Measurements from ENCODE around the gene AATF.

AATF gene

DNA sequence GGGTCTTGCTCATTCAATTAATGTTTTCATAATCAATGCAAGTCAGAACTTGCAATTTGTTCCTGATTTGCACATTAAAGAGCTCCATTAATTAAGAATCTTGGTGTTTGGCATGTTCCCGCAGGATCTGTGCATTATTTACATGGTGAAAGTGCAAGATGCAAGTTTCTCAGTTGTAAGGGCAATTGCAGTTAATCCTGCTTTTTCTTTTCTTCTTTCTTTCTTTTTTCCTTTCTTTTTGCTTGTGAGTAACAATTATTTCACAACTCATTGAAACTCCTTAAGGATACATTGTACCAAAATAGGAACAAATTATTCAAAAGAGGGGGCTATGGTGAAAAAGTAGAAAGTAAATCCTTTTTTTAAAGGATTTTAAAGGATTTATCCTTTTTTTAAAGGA lies 24.2 kb downstream of the AATF start:
- DNase-seq (ENCODE audit: low read depth) = no peak
- no peak overlapping the region for H3K4me3 ChIP-seq (ENCODE audit: low read length)
- TF ChIP-seq, protein P1, sequence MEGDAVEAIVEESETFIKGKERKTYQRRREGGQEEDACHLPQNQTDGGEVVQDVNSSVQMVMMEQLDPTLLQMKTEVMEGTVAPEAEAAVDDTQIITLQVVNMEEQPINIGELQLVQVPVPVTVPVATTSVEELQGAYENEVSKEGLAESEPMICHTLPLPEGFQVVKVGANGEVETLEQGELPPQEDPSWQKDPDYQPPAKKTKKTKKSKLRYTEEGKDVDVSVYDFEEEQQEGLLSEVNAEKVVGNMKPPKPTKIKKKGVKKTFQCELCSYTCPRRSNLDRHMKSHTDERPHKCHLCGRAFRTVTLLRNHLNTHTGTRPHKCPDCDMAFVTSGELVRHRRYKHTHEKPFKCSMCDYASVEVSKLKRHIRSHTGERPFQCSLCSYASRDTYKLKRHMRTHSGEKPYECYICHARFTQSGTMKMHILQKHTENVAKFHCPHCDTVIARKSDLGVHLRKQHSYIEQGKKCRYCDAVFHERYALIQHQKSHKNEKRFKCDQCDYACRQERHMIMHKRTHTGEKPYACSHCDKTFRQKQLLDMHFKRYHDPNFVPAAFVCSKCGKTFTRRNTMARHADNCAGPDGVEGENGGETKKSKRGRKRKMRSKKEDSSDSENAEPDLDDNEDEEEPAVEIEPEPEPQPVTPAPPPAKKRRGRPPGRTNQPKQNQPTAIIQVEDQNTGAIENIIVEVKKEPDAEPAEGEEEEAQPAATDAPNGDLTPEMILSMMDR (conservative IDR thresholded peaks at IDR 0.05; ENCODE audit: low read depth, low read length) = no peak

DNA sequence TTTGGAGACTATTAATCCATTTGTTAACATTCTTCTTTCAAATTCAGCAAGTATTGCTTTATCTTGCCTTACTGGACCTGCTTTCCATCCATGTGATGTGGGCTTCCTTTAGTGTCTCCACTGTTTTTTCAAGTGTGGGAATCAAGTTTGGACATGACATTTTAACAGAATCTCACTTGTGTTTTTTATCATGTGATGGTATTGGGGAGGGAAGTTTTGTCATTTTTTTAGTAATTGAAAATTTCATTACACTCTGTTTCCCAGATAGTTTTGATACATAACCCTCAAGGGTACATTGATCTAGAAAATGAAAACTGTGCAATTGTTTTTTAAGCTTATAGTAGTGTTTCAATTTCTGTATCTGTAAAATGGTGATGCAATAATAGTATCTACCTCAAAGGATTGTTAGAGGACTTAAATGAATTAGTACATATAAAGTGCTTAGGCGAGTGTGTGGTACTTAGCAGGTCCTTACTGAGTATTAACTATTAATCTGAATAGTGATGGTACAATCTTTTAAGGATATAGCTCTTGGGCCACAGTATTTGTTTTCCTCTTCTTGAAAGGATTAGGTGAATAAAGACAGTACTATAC lies 27.3 kb downstream of the AATF start:
- TF ChIP-seq, protein P1 (conservative IDR thresholded peaks at IDR 0.05; ENCODE audit: low read depth, low read length) = no peak
- DNase-seq (ENCODE audit: low read depth) = no peak
- H3K4me3 ChIP-seq (ENCODE audit: low read length) = no peak overlapping the region

DNA sequence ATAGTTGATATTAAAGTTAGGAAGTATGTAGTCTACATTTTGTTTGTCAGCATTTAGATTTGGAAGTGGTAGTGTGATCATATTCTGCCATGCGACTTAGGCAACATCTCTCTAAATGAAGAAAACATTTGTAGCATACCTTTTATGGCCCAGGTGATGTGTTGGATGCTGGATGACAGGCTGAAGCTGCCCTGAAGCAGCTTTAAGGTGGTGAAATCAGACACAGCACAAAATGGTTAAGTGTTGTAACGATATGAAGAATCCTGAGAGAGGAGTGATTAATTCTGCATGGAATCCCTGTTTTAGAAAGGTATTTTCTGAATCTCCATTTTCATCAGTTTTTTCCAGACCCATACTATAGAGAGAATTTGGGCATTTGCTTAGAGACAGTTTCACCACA lies 28.3 kb downstream of the AATF start:
- TF ChIP-seq, protein P1 (conservative IDR thresholded peaks at IDR 0.05; ENCODE audit: low read depth, low read length) = no peak
- no peak overlapping the region for H3K4me3 ChIP-seq (ENCODE audit: low read length)
- DNase-seq (ENCODE audit: low read depth) = no peak

DNA sequence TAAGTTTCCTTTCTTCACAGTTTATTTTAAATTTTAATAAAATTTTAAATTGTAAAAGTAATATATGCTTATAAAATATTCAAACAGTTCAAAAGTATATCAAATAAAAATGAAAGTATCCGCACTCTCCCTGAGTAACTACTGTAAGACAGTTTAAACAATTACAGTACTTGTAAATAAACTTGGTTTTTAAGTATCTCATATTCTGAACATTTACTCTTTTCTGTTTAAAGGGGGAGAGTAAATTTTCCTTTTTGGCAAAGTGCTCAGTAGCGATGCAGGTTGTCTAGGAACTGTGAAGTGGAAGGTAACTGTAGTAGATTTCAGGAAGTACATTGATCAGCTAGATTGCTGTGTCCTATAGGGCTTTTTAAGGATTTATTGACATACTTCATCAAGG lies 28.8 kb downstream of the AATF start:
- TF ChIP-seq, protein P1 (conservative IDR thresholded peaks at IDR 0.05; ENCODE audit: low read depth, low read length) = no peak
- DNase-seq (ENCODE audit: low read depth) = no peak
- H3K4me3 ChIP-seq (ENCODE audit: low read length) = no peak overlapping the region

DNA sequence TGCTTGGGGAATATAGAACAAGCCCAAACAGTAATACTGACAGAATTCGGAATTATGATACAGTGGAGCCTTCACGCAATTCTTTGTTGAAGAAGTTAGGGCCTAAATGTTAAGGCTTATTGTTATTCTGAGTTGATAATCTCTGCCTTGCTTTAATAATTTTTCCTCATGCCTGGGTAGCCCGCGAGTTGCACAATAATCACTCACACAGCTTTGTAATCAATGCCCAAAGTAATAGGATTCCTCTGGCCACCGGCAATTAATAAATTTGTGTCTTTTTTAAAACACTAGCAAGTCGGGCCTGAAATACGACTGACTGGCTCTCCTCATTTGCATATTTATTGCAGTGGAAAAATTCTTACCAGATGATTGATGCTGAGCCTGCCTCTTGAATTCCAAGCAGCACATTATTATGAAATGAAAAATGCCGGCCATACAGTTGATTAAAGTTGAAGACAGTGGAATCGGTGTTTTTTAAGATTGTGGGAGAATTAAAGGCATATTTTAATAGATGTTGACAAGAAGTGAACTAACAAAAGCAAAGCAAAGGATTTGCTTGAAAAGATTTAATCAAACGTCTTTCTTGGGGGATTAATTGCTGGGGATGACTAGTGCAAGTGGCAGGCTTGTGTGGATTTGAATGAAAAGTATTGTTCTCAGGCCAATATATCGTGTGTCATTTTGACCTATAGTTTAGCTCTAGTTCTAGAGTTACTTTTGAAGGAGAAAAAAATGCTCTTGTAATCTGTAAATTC lies 30.2 kb downstream of the AATF start:
- TF ChIP-seq, protein P1 (conservative IDR thresholded peaks at IDR 0.05; ENCODE audit: low read depth, low read length) = no peak
- peak; percentile 75 for DNase-seq (ENCODE audit: low read depth)
- H3K4me3 ChIP-seq (ENCODE audit: low read length) = no peak overlapping the region

DNA sequence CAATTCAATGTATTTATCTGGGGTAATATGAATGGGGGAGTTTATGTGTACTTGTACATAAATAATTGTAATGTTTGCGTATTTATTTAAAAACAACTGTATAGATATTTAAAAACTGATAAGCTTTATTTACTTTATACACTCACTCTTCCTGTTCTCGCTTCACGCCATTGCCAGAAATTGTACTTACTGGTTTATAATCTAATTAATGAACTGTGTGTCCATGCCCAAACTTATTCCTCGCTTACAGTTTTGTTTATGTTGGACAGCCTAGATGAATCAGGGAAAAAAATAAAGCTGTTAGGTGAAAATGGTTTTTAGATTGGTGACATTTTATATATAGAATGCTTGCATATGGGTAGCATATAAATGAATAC lies 30.8 kb downstream of the AATF start:
- TF ChIP-seq, protein P1 (conservative IDR thresholded peaks at IDR 0.05; ENCODE audit: low read depth, low read length) = no peak
- DNase-seq (ENCODE audit: low read depth) = peak; percentile 27
- H3K4me3 ChIP-seq (ENCODE audit: low read length) = no peak overlapping the region

DNA sequence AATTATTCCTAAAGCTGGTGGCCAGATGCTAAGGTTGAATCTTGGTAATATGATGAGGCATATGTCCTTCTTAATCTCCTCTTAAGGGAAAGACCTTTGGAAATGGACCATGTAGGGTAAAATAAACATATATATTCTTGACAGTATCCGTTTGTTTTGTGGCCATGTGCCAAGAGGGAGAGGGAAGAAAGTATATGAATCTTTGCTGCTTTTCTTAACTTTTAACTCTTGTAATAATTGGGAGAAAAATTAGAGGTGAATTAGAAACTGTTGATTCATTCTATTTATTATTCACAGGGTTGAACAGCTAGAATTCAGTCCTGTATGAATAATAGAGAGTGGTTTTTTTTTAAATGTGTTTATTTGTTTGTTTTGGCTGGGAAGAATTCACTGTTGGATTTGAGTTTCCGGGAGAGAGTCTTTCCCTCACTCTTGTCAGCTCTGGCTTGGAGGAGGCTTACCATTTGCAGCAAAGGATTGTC lies 31.6 kb downstream of the AATF start:
- TF ChIP-seq, protein P1 (conservative IDR thresholded peaks at IDR 0.05; ENCODE audit: low read depth, low read length) = no peak
- H3K4me3 ChIP-seq (ENCODE audit: low read length) = no peak overlapping the region
- no peak for DNase-seq (ENCODE audit: low read depth)
